Mononuclear cell (primary cell): ENCODE data around the gene GALNT12. TPM values are rescaled to one million over a fixed set of nuclear protein-coding genes. Genes with fewer than 3 reads are reported as not detected.

ENCODE experiments used
- H3K27me3 ChIP-seq: 2 replicates; pipeline ENCODE4 v1.6.0; 2011; ENCODE audit warnings: low read length, control low read depth; ENCODE audit not compliant: insufficient read depth
- H3K4me1 ChIP-seq: 2 replicates; pipeline ENCODE4 v1.5.1; 2011; ENCODE audit warnings: mild to moderate bottlenecking, low read length, control low read depth; ENCODE audit not compliant: insufficient read depth
- H3K4me3 ChIP-seq: 2 replicates; pipeline ENCODE4 v1.5.1; 2011; ENCODE audit warnings: mild to moderate bottlenecking, low read length, moderate library complexity
- H3K9me3 ChIP-seq: 2 replicates; pipeline ENCODE4 v1.5.1; 2011; ENCODE audit warnings: low read depth, mild to moderate bottlenecking, control low read depth, low read length
- total RNA-seq: library from RNA; depleted of rRNA; stranded (reverse); fragments of >200 nt; gene quantifications from one replicate; pipeline ENCODE4 v1.2.3, GENCODE V29; 2012

GALNT12 gene
- total RNA-seq, 1 donor = 4.5 TPM

- Histone ChIP-seq H3K4me3 (no peak overlapping the region), H3K9me3 (no peaks in the 10 kb centered on the region), H3K27me3 (no peaks in the 10 kb centered on the region), H3K4me1 (no peaks in the 10 kb centered on the region)
Observed at GRCh38 chr9:98775831-98776441, 31.5 kb upstream of the GALNT12 start.

GRCh38 chr9:98777618-98778017 is 29.9 kb upstream of the GALNT12 start:
- Histone ChIP-seq H3K4me1 (peaks cover 6% of the 10 kb centered on the region), H3K9me3 (no peaks in the 10 kb centered on the region), H3K4me3 (no peak overlapping the region), H3K27me3 (no peaks in the 10 kb centered on the region)

GRCh38 chr9:98778251-98778650 is 29.2 kb upstream of the GALNT12 start:
- no peak overlapping the region for H3K4me3 ChIP-seq
- H3K27me3 ChIP-seq = no peaks in the 10 kb centered on the region
- no peaks in the 10 kb centered on the region for H3K9me3 ChIP-seq
- H3K4me1 ChIP-seq = peaks cover 6% of the 10 kb centered on the region

- H3K9me3 ChIP-seq = no peaks in the 10 kb centered on the region
- H3K4me1 ChIP-seq = peaks cover 6% of the 10 kb centered on the region
Observed at GRCh38 chr9:98778711-98779530, 28.5 kb upstream of the GALNT12 start.

GRCh38 chr9:98780059-98780749 is 27.3 kb upstream of the GALNT12 start:
- H3K4me1 ChIP-seq = peaks cover 6% of the 10 kb centered on the region
- H3K27me3 ChIP-seq = no peaks in the 10 kb centered on the region
- no peaks in the 10 kb centered on the region for H3K9me3 ChIP-seq
- no peak overlapping the region for H3K4me3 ChIP-seq

More at GRCh38 chr9:98778711-98779530, 28.5 kb upstream of the GALNT12 start:
- Histone ChIP-seq H3K4me3 (no peak overlapping the region), H3K27me3 (no peaks in the 10 kb centered on the region)

- Histone ChIP-seq H3K4me3 (no peak overlapping the region), H3K27me3 (no peaks in the 10 kb centered on the region), H3K9me3 (no peaks in the 10 kb centered on the region), H3K4me1 (peaks cover 6% of the 10 kb centered on the region)
Observed at GRCh38 chr9:98781588-98782383, 25.7 kb upstream of the GALNT12 start.

- Histone ChIP-seq H3K4me1 (peaks cover 6% of the 10 kb centered on the region), H3K4me3 (no peak overlapping the region), H3K9me3 (no peaks in the 10 kb centered on the region), H3K27me3 (no peaks in the 10 kb centered on the region)
Observed at GRCh38 chr9:98783518-98784226, 23.8 kb upstream of the GALNT12 start.

GRCh38 chr9:98784831-98785806 is 22.4 kb upstream of the GALNT12 start:
- Histone ChIP-seq H3K9me3 (no peaks in the 10 kb centered on the region), H3K4me1 (peaks cover 6% of the 10 kb centered on the region), H3K27me3 (no peaks in the 10 kb centered on the region), H3K4me3 (no peak overlapping the region)

GRCh38 chr9:98786750-98787510 is 20.5 kb upstream of the GALNT12 start:
- H3K4me1 ChIP-seq = peaks cover 6% of the 10 kb centered on the region
- H3K27me3 ChIP-seq = no peaks in the 10 kb centered on the region
- H3K9me3 ChIP-seq = no peaks in the 10 kb centered on the region
- no peak overlapping the region for H3K4me3 ChIP-seq

- no peaks in the 10 kb centered on the region for H3K27me3 ChIP-seq
- H3K4me3 ChIP-seq = no peak overlapping the region
- H3K9me3 ChIP-seq = no peaks in the 10 kb centered on the region
- H3K4me1 ChIP-seq = no peaks in the 10 kb centered on the region
Observed at GRCh38 chr9:98787766-98788335, 19.6 kb upstream of the GALNT12 start.

GRCh38 chr9:98789483-98790133 is 17.9 kb upstream of the GALNT12 start:
- Histone ChIP-seq H3K9me3 (no peaks in the 10 kb centered on the region), H3K27me3 (no peaks in the 10 kb centered on the region), H3K4me1 (no peaks in the 10 kb centered on the region), H3K4me3 (no peak overlapping the region)

GRCh38 chr9:98790134-98790841 is 17.2 kb upstream of the GALNT12 start:
- H3K9me3 ChIP-seq = no peaks in the 10 kb centered on the region
- no peak overlapping the region for H3K4me3 ChIP-seq
- H3K4me1 ChIP-seq = peaks cover 2% of the 10 kb centered on the region
- peaks cover 4% of the 10 kb centered on the region for H3K27me3 ChIP-seq
